Stimulated activated CD4-positive, alpha-beta T cell treated with anti-CD3 and anti-CD28 coated beads, Interleukin-12 subunit alpha, Interleukin-12 subunit beta, amount 100 ng/mL, for 24 hours (primary cell): Measurements from ENCODE around the gene LBHD2.
"Not testable (repeated sequence)": the region's sequence is repeated elsewhere in the genome, so short reads cannot be mapped to it uniquely, and the experiment has no call there.

Experiments
- DNase-seq, 2 experiments: peaks; one replicate each; pipeline ENCODE4 v3.0.0-alpha.2; 2020; ENCODE audit warnings: low read depth in 2 of 2

The LBHD2 gene

GRCh38 chr14:103103461-103104388, 19.7 kb downstream of the LBHD2 start:
- DNase-seq: no peak

GRCh38 chr14:103104389-103104653, 20.3 kb downstream of the LBHD2 start:
- DNase-seq: no peak

GRCh38 chr14:103104654-103105452, 20.8 kb downstream of the LBHD2 start:
- DNase-seq: peak; percentile 43 to 56

- no peak for DNase-seq
Measured at GRCh38 chr14:103105580-103106150, 21.7 kb downstream of the LBHD2 start.

GRCh38 chr14:103107455-103107854, 23.4 kb downstream of the LBHD2 start:
- no peak for DNase-seq

GRCh38 chr14:103107941-103108748, 24.1 kb downstream of the LBHD2 start:
- DNase-seq: no peak

GRCh38 chr14:103108749-103109207, 24.8 kb downstream of the LBHD2 start:
- DNase-seq: no peak

- no peak for DNase-seq
Measured at GRCh38 chr14:103109535-103110441, 25.8 kb downstream of the LBHD2 start.

GRCh38 chr14:103110681-103111231, 26.7 kb downstream of the LBHD2 start:
- DNase-seq: no peak

GRCh38 chr14:103111232-103111868, 27.3 kb downstream of the LBHD2 start:
- no peak for DNase-seq

- DNase-seq: no peak
Measured at GRCh38 chr14:103112400-103113243, 28.6 kb downstream of the LBHD2 start.

- DNase-seq: no peak
Measured at GRCh38 chr14:103113303-103113702, 29.3 kb downstream of the LBHD2 start.

- no peak for DNase-seq
Measured at GRCh38 chr14:103113774-103114173, 29.8 kb downstream of the LBHD2 start.

- DNase-seq: not testable (repeated sequence)
Measured at GRCh38 chr14:103115086-103115679, 31.2 kb downstream of the LBHD2 start.

GRCh38 chr14:103115845-103116572, 32.0 kb downstream of the LBHD2 start:
- no peak for DNase-seq

GRCh38 chr14:103116636-103117035, 32.6 kb downstream of the LBHD2 start:
- DNase-seq: no peak

- DNase-seq: not testable (repeated sequence)
Measured at GRCh38 chr14:103117499-103117898, 33.5 kb downstream of the LBHD2 start.
